Measurements from ENCODE around the gene TAF11L2. TPM values are rescaled to one million over a fixed set of nuclear protein-coding genes. Genes with fewer than 3 reads are reported as not detected.
"Not testable (repeated sequence)": the region's sequence is repeated elsewhere in the genome, so short reads cannot be mapped to it uniquely, and the experiment has no call there.

TAF11L2 gene
- polyA plus RNA-seq, 1 experiment = not detected

- DNase-seq (ENCODE audit: low read depth) = no peak
- H3K27me3 ChIP-seq (ENCODE audit: control insufficient read depth, insufficient read depth, low read length) = no peaks in the 10 kb centered on the region
- H3K4me3 ChIP-seq (ENCODE audit: low read depth, low read length) = no peak overlapping the region
- ChIA-PET CTCF (interaction anchor here (0.9 kb wide), 1 partner anchor 254 kb away, joined by 4 read pairs; no protein-coding TSS in a partner anchor), POLR2A (no interaction called here)
- TF ChIP-seq CTCF (IDR thresholded peaks at IDR 0.05; ENCODE audit: insufficient read depth, low read depth, low read length) = no peak
- no peaks in the 10 kb centered on the region for H3K36me3 ChIP-seq (ENCODE audit: control insufficient read depth, insufficient read depth, low read length)
Measured at GRCh38 chr5:17470064-17470463, 28.0 kb upstream of the TAF11L2 start.

GRCh38 chr5:17475064-17475463 is 23.0 kb upstream of the TAF11L2 start:
- CTCF ChIA-PET; H3K36me3 ChIP-seq (ENCODE audit: control insufficient read depth, insufficient read depth, low read length); POLR2A ChIA-PET; DNase-seq (ENCODE audit: low read depth); H3K27me3 ChIP-seq (ENCODE audit: control insufficient read depth, insufficient read depth, low read length); H3K4me3 ChIP-seq (ENCODE audit: low read depth, low read length): not testable (repeated sequence)

GRCh38 chr5:17477043-17477442 is 21.0 kb upstream of the TAF11L2 start:
- no peak for TF ChIP-seq CTCF (IDR thresholded peaks at IDR 0.05; ENCODE audit: insufficient read depth, low read depth, low read length)
- no peak overlapping the region for H3K4me3 ChIP-seq (ENCODE audit: low read depth, low read length)
- H3K27me3 ChIP-seq (ENCODE audit: control insufficient read depth, insufficient read depth, low read length) = no peaks in the 10 kb centered on the region; the same call in 1 of the 2 replicates
- no peak for DNase-seq (ENCODE audit: low read depth)
- H3K36me3 ChIP-seq (ENCODE audit: control insufficient read depth, insufficient read depth, low read length) = no peaks in the 10 kb centered on the region
- POLR2A ChIA-PET = no interaction called here
- CTCF ChIA-PET = interaction anchor here (0.6 kb wide), 1 partner anchor 256 kb away, joined by 3 read pairs; no protein-coding TSS in a partner anchor

- no peaks in the 10 kb centered on the region; the same call in 1 of the 2 replicates for H3K27me3 ChIP-seq (ENCODE audit: control insufficient read depth, insufficient read depth, low read length)
Measured at GRCh38 chr5:17477573-17478265, 20.3 kb upstream of the TAF11L2 start.

GRCh38 chr5:17481378-17481777 is 16.7 kb upstream of the TAF11L2 start:
- no peaks in the 10 kb centered on the region; the same call in 1 of the 2 replicates for H3K27me3 ChIP-seq (ENCODE audit: control insufficient read depth, insufficient read depth, low read length)
- ChIA-PET POLR2A (no interaction called here), CTCF (no interaction called here)
- no peaks in the 10 kb centered on the region for H3K36me3 ChIP-seq (ENCODE audit: control insufficient read depth, insufficient read depth, low read length)
- no peak overlapping the region for H3K4me3 ChIP-seq (ENCODE audit: low read depth, low read length)
- no peak for DNase-seq (ENCODE audit: low read depth)
- no peak for TF ChIP-seq CTCF (IDR thresholded peaks at IDR 0.05; ENCODE audit: insufficient read depth, low read depth, low read length)

More at GRCh38 chr5:17477573-17478265, 20.3 kb upstream of the TAF11L2 start:
- DNase-seq (ENCODE audit: low read depth) = no peak
- CTCF ChIA-PET = interaction anchor here (1.0 kb wide), 1 partner anchor 261 kb away, joined by 3 read pairs; no protein-coding TSS in a partner anchor
- TF ChIP-seq CTCF (IDR thresholded peaks at IDR 0.05; ENCODE audit: insufficient read depth, low read depth, low read length) = no peak
- POLR2A ChIA-PET = no interaction called here
- H3K36me3 ChIP-seq (ENCODE audit: control insufficient read depth, insufficient read depth, low read length) = no peaks in the 10 kb centered on the region
- no peak overlapping the region for H3K4me3 ChIP-seq (ENCODE audit: low read depth, low read length)

- H3K4me3 ChIP-seq (ENCODE audit: low read depth, low read length) = no peak overlapping the region
- CTCF ChIA-PET = no interaction called here
- no peaks in the 10 kb centered on the region for H3K36me3 ChIP-seq (ENCODE audit: control insufficient read depth, insufficient read depth, low read length)
- POLR2A ChIA-PET = no interaction called here
- no peaks in the 10 kb centered on the region; the same call in 1 of the 2 replicates for H3K27me3 ChIP-seq (ENCODE audit: control insufficient read depth, insufficient read depth, low read length)
- DNase-seq (ENCODE audit: low read depth) = no peak
- no peak for TF ChIP-seq CTCF (IDR thresholded peaks at IDR 0.05; ENCODE audit: insufficient read depth, low read depth, low read length)
Measured at GRCh38 chr5:17482790-17483189, 15.2 kb upstream of the TAF11L2 start.

GRCh38 chr5:17486464-17487173 is 11.4 kb upstream of the TAF11L2 start:
- H3K36me3 ChIP-seq (ENCODE audit: control insufficient read depth, insufficient read depth, low read length); CTCF ChIA-PET; POLR2A ChIA-PET; DNase-seq (ENCODE audit: low read depth); H3K27me3 ChIP-seq (ENCODE audit: control insufficient read depth, insufficient read depth, low read length); H3K4me3 ChIP-seq (ENCODE audit: low read depth, low read length): not testable (repeated sequence)

Measured in BJ (cell line).